NCI-H345 treated with DMSO at 0.1 percent for 48 hours (cell line): Measurements from ENCODE around the gene IDH3B.

ENCODE experiments used
- DNase-seq: peaks from one replicate; lab custom pipeline; 2025; ENCODE audit not compliant: unreplicated experiment; lab: John Stamatoyannopoulos, UW

The IDH3B gene

DNA sequence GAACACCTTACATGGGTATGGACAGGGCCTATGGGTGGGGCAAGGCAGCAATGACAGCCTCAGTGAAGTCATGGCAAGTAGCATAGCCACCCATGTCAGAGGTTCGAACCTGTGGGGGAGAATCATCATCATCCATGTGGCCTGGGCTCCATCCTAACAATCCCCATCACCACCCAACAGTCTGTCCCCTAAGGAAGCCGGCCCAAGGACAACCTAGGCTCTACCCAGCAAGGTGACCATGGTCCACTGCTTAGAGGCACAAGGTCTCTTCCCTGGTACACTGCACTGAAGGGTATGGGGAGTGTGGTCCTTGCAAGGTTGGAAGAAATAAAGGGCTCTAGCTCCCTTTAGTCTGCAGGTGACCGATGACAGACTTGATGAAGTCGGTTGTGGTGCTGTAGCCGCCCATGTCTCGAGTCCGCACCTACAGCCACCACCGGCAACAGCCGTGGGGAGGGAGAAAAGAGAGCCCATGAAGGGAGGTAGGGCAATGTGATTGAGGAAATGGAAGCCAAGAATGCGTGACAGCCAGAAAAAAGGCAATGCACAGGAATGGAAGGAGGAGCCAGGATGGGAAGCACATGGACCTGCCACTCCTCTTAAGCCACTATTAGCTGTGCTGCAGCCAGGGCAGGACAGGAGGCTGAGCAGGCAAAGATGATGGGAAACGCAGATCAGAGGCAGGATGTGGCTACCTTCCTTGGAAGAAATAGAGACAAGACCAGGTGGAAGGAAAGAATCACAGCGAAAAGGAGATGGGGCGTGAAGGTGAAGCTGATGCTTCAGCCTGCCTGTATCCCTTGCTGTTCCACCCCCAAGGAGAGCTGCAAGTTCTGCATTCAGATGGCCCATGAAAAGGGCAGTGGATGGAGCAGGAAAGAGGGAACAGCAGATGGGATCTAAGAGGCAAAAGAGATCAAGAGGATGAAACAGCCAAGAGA is 5.3 kb downstream of the IDH3B start:
- DNase-seq, result no peak

DNA sequence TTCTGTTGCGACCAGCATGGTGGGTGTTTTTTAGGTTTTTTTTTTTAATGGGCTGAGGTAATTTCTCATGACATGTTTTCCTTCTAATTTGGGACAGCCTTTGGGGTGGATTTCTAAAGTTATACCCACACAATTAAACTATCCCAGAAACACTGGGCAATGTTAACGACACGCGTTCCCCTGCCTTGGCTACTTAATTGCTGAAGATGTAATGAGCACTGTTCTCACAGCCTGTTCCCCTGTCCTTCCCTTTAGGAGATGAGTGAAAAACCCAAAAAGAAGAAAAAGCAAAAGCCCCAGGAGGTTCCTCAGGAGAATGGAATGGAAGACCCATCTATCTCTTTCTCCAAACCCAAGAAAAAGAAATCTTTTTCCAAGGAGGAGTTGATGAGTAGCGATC is 6.3 kb downstream of the IDH3B start:
- DNase-seq, result no peak

DNA sequence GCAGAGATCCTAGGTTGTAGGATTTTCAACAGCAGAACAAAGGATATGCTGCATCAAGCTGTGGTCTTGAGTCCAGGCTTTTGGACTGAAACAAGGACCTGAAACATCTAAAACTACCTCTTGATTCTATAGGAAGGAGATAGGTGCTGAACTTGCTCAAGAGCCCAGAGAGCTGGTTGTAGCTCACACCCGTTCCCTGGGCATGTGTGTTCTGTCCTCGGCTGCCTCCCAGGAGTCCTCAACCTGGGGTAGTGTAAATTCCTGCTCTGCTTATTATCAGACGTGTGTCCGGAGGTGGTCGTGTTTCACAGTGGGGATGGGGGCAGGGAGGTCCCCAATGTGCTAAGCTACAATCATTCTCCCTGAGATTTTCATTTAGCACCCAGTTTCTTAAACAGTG is 6.8 kb downstream of the IDH3B start:
- DNase-seq, result no peak

DNA sequence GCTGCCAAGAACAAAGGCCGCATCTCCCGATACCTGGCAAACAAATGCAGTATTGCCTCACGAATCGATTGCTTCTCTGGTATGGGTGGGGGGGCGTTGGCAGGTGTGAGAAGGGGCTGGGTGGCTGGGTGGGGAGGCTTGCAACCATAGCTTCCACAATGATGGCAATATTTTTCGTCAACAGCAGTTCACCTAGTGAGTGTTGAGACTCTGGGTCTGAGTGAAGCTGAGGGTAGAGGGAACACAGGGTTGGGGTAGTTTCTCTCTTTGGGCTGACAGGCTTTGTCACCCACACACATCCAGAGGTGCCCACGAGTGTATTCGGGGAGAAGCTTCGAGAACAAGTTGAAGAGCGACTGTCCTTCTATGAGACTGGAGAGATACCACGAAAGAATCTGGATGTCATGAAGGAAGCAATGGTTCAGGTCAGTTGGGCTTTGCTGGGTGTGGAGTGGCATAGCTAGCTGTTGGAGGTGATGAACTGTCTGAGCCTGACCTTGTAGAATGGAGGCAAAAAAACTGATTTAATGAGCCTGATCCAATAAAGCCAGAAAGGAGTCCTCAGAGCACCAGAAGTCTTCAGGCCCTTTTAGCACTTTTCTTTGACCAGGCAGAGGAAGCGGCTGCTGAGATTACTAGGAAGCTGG is 7.4 kb downstream of the IDH3B start:
- DNase-seq, result no peak

DNA sequence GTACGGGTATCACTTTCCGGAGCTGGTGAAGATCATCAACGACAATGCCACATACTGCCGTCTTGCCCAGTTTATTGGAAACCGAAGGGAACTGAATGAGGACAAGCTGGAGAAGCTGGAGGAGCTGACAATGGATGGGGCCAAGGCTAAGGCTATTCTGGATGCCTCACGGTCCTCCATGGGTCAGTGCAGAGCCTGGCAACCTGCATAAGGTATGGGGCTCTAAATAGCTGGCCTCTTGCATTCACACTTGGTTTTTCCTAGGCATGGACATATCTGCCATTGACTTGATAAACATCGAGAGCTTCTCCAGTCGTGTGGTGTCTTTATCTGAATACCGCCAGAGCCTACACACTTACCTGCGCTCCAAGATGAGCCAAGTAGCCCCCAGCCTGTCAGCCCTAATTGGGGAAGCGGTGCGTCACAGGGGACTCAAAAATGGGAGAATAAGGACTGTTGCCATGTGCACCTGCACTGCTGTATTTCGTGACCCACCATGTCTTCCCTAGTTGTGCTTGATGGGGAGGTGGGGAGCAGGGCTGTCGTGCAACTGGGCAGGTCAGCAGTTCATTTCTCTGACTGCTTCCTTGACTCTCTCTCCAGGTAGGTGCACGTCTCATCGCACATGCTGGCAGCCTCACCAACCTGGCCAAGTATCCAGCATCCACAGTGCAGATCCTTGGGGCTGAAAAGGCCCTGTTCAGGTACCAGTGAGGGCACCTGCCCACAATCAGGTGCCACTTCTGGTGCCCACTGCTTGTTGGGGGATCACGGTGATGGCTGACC is 8.5 kb downstream of the IDH3B start:
- no peak for DNase-seq

DNA sequence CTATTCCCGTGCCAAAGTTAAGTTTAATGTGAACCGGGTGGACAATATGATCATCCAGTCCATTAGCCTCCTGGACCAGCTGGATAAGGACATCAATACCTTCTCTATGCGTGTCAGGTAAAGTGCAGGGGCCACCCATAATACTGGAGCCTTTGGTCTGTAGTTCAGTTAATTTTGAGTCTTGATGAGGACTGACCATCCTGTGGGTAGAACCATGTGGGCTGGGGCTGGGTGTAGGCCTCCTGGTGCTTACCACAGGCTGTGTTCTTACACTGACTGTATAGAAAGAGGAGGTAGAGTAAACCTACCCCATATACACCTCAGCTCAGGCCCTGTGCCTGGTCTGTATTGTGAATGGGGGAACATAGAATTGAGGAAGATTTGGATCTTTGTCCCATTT is 9.2 kb downstream of the IDH3B start:
- DNase-seq, result no peak

DNA sequence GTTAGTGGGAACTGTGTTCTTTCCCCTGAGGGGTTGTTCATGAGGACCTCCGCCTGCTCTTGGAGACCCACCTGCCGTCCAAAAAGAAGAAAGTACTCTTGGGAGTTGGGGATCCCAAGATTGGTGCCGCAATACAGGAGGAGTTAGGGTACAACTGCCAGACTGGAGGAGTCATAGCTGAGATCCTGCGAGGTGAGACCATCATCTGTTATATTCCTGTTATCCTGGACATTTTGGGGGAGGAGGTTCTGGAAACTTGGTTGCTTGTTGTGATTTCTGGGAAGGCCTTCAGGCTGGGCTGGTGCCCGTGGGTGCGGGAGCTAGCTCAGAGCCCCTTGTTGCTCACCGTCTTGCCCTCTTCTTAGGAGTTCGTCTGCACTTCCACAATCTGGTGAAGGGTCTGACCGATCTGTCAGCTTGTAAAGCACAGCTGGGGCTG is 9.6 kb downstream of the IDH3B start:
- no peak for DNase-seq

DNA sequence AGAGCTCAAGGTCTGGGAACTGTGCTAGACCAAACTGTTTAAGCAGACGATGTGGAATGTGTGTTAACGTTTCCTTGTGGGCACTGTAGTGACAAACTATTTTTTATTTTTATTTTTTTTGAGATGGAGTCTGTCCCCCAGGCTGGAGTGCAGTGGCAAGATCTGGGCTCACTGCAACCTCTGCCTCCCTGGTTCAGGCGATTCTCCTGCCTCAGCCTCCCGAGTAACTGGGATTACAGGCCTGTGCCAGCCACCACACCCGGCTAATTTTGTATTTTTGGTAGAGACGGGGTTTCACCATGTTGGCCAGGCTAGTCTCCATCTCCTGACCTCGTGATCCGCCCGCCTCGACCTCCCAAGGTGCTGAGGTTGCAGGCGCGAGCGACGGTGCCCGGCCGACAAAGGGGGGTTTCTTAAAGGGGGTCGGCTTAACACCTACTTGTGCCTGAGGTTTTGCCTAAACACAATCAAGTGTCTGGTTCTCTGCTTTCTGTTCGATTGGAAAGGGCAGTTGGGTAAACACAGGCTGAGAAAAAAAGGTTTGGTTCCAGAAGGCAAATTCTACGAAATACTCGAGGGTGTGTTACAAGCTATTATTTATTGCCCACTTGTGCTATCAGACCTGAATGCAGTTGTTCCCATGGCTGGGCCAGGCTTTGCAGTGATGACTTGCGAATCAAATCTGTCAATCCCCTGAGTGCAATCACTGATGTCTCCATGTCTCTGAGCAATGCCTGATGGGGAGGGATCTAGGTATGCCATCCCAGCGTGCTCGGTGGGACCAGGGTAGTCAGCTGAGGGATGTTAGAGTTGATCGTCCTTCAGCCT is 10.2 kb downstream of the IDH3B start:
- no peak for DNase-seq

DNA sequence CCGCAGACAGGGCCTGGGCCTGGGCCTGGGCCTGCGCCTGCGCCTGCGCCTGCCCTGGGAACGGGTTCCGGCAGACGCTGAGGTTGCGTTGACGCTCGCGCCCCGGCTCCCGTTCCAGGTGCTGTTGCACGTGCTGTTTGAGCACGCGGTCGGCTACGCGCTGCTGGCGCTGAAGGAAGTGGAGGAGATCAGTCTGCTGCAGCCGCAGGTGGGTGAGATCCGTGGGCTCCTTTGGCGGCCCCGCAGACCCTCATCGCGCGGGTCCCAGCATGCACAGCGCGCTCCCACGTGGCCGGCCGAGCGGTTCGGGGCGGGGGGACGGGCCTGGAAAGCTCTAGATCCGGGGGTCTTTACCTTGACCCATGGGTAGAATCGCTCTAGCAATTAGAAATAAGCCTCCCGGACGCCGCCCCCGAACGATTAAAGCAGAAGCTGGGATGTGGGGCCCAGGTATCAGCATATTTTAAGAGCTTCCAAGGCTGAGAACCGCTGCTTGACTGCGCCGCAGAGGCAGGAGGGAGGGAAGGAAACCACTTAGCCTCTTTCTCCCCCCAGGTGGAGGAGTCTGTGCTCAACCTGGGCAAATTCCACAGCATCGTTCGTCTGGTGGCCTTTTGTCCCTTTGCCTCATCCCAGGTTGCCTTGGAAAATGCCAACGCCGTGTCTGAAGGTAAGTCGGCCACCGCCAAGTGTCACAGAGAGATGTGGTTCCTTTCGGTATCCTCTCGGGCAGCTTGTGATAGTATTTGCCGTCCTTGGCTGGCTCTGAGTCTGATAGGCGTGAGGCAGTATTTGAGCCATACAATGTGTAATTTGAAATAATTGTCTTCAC is 11.1 kb downstream of the IDH3B start:
- DNase-seq, result peak; percentile 62

DNA sequence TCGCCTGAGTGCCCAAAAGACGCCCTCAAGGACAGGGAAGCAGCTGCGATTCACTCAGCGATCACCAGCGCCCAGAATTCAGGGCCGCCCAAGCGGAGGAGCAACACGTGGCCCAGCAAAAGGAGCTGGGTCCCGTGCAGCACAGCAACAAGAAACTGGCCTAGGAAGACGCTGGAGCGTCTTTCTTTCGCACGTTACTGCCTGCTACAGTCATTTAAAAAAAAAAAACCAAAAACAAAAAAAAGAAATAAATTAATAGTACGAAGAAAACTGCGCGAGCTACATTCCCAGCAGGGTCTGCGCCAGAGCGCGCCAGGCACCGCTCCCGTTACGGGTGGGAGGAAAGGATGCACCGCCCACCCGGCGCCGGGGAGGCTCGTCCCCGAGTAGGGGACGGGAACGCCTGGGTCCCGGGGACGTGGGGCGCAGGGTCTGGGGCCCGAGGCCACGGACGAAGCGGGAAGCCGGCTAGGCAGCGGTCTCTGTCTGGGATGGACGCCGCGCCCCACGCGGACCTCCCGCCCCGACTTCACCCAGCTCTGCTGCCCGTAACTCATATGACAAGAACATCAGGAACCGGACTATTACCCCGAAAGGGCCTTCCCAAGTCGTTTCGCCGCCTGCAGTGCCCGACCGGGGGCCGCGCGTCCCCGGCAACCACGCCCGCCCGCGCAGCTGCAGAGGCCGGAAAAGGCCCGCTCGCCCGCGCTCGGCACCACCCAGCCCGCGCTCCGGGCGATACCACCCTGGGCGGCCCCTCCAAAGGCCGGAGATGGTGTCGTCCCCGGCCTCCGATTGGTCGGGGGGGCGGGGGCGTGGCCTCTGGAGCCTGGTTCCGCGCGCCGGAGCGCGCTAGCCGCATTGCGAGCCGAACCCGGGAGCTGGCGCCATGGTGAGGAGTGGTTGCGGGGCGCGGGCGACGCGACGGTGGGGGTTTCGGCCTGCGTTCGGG is 12.0 kb downstream of the IDH3B start, which contains the start of gene NOP56:
TSS of gene NOP56 (plus strand) at position 861 of the 952 bp plus-strand sequence. CDS start at position 890, 29 bp downstream.
- DNase-seq, result peak; percentile 80

DNA sequence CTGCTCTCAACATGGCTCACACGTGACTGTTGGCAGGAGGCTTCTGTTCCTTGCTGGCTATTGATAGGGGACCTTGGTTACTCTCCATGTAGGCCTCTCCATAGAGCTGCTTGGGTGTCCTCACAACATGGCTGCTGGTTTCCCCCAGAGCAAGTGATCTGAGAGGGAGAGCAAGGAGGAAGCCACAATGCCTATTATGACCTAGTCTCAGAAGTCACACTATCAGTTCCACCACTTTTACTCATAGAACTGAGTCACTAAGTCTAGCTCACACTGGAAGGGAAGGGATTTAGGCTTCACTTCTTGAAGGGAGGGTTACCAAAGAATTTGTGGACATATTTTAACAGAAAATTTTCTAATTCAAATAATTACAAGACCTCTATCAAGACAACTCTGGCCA is 20.3 kb downstream of the IDH3B start:
- DNase-seq, result no peak

DNA sequence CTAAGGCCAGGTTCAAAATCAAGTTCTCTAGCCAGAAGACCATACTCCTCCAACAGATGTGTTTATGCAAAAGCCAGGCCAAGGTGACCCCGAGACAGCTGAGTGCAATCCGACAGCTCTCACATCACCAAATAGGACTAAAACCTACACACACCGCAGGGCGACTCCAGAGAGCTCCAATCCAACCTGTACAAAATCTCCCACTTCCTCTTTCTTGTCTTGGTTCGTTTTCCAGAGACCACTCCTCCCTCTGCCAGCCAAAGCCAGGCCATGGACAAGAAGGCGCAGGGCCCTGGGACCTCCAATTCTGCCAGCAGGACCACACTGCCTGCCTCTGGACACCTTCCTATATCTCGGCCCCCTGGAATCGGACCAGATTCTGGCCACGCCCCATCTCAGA is 23.1 kb downstream of the IDH3B start:
- DNase-seq, result no peak

DNA sequence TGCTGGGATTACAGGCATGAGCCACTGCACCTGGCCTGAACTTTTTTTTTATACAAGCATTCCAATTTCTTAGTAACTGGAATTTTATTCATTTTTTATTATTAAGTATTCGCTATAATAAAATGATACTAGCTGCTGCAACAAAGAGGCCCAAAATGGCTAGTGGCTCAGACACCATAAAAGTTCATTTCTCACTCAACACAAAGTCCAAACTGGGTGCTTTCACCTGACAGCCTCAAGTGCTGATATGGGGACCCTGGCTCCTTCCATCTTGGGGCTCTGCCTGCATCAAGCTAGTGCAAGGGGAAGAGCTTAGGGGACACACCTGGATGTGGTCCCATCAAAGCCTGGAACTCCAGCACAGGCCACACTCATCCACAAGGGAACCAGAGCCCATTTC is 23.8 kb downstream of the IDH3B start:
- DNase-seq, result no peak

DNA sequence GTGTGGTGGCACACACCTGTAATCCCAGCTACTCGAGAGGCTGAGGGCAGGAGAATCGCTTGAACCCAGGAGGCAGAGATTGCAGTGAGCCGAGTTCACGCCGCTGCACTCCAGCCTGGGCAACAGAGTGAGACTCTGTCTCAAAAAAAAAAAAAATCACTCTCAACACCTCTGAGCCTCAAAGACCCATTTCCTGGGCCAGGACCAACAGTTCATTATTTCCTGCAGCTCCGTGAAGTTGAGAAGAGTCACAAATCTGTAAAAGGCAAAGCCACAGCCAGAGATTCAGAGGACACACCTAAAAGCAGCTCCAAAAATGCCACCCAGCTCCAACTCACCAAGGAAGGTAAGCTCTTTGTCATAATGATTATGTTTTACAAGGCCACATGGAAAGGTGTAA is 26.8 kb downstream of the IDH3B start:
- no peak for DNase-seq

DNA sequence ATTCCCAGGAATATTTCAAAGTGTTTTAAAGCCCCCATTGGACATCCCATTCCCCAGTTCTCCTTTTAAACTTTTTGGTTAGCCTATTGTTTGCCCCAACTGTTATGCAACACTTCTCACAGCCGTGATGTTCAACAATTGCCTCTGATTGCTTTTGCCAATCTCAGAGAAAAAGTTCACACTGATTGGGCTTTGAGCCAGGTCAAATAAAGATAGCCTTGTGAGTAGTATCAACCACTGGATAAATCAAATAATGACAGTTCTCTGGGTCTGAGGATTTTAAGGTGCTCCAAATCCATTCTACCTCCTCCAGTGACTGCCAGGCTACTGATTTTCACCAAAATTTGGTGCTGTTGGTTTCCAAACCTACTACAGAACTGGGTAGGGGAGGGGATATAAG is 30.6 kb downstream of the IDH3B start:
- DNase-seq, result no peak

DNA sequence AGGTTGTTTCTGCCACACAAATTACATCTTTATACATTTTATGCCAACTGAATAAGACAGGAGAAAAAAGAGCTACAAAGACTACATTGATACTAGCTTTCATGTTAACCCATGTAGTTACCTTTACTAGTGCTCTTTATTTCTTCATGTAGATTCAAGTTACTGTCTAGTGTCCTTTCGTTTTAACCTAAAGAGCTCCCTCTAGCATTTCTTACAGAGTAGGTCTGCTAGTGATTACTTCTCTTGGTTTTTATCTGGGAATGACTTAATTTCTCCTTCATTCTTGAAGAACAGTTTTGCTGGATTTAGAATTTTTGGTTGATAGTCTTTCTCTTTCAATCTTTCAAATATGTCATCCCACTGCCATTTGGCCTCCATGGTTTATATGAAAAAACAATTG is 32.8 kb downstream of the IDH3B start:
- DNase-seq, result no peak

DNA sequence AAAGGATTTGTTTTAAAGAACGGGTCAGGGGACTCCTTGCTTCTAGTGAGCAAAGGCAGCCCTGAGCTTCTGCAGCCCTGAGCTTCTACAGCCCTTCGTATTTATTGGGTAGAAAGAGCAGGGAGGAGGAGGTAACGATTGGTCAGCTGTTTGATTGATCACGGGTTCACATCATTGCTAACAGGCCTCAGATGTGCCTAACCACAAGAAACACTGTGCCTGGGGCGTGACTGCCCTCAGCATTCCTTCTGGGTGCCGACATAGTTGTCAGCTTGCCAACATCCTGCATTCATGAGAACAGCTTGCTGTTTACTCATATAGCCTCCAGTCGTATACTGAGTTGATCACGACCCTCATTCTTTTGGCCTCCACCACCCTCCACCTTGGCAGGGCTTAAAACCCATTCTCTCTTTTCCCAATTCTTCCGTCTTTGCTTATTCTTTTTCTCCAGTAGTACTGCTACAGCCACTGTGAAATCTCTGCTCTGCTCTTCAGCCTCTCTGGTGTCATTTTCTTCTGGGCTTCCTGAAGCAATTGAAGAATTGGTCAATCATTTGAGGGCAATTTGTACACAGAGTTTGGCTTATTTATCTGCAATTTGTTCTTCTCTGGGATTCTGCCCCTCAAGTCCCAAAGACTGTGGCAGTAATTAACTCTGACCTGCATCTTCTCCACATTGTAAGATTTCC is 37.0 kb downstream of the IDH3B start:
- DNase-seq, result no peak

DNA sequence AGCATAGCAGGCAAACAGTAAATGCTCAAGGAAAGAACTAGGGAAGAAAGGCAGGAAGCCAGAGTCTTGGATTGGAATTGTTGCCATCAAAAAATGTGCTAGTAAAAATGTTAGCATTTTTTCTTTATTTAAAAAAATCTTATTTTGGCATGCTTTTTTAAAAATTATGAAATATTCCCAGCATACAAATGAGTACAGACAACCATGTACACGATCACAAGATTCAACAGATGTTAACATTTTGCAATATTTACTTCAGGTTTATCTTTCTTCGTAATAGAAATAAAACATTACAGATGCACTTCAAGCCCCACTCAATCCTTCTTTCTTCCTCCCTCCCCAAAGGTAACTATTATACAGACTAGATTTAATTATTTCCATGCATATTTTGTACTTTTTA is 39.0 kb downstream of the IDH3B start:
- no peak for DNase-seq
